GM23338 (cell line): ENCODE results near the gene SNX9. TPM values are rescaled to one million over a fixed set of nuclear protein-coding genes. Genes with fewer than 3 reads are reported as not detected.

Experiments
- ATAC-seq: fragments of 200-7000 bp; cut with Tn5 transposase; 3 replicates; pipeline ENCODE4 v1.9.1; 2020
- DNase-seq: peaks from one replicate; pipeline ENCODE4 v3.0.0-alpha.2; 2015; ENCODE audit warnings: low spot score
- H2AFZ ChIP-seq: fragments of 200-600 bp; sonication (generic); 2 replicates; pipeline ENCODE4 v1.8.0; 2016; ENCODE audit warnings: antibody characterized with exemption, mild to moderate bottlenecking, moderate library complexity
- H3F3A ChIP-seq: fragments of 200-600 bp; sonication (generic); replicated peaks from 2 replicates; pipeline ENCODE4 v1.8.0; 2017; ENCODE audit warnings: antibody characterized with exemption, mixed run types, low read depth
- H3K27ac ChIP-seq: fragments of 200-600 bp; sonication (generic); 2 replicates; pipeline ENCODE4 v1.6.1; 2016; ENCODE audit warnings: low read depth
- H3K27me3 ChIP-seq: fragments of 200-600 bp; sonication (generic); 2 replicates; pipeline ENCODE4 v1.8.0; 2016; ENCODE audit warnings: mild to moderate bottlenecking, mixed run types, moderate library complexity; ENCODE audit not compliant: insufficient read depth
- H3K36me3 ChIP-seq: fragments of 200-600 bp; sonication (generic); 2 replicates; pipeline ENCODE4 v1.8.0; 2016; ENCODE audit warnings: mild to moderate bottlenecking; ENCODE audit not compliant: insufficient read depth
- H3K4me1 ChIP-seq: fragments of 200-600 bp; sonication (generic); 2 replicates; pipeline ENCODE4 v1.8.0; 2016; ENCODE audit warnings: mild to moderate bottlenecking, moderate library complexity; ENCODE audit not compliant: insufficient read depth
- H3K4me2 ChIP-seq: fragments of 200-600 bp; sonication (generic); 2 replicates; pipeline ENCODE4 v1.7.1; 2017; ENCODE audit warnings: mixed run types
- H3K4me3 ChIP-seq: fragments of 200-600 bp; sonication (generic); 2 replicates; pipeline ENCODE4 v1.6.1; 2016; ENCODE audit warnings: mixed run types
- H3K79me2 ChIP-seq: fragments of 200-600 bp; sonication (generic); replicated peaks from 2 replicates; pipeline ENCODE4 v1.8.0; 2017; ENCODE audit warnings: mild to moderate bottlenecking; ENCODE audit not compliant: insufficient read depth
- H3K9me2 ChIP-seq: fragments of 200-600 bp; sonication (generic); 2 replicates; pipeline ENCODE4 v1.8.0; 2017; ENCODE audit not compliant: insufficient read depth
- H4K20me1 ChIP-seq: fragments of 200-600 bp; sonication (generic); replicated peaks from 2 replicates; pipeline ENCODE4 v1.8.0; 2017; ENCODE audit warnings: mild to moderate bottlenecking; ENCODE audit not compliant: insufficient read depth
- H3K27ac Mint-ChIP-seq: 2 replicates; pipeline ENCODE4 v1.8.0; 2020; ENCODE audit warnings: inconsistent platforms, mild to moderate bottlenecking, moderate library complexity, mixed read lengths
- H3K27me3 Mint-ChIP-seq: 3 replicates; pipeline ENCODE4 v1.8.0; 2022; ENCODE audit warnings: low read depth, mild to moderate bottlenecking, moderate library complexity, mixed read lengths, inconsistent platforms; ENCODE audit not compliant: insufficient read depth, poor library complexity
- H3K36me3 Mint-ChIP-seq: 3 replicates; pipeline ENCODE4 v1.8.0; 2021; ENCODE audit warnings: low read depth, mild to moderate bottlenecking, inconsistent platforms, moderate library complexity, mixed read lengths
- H3K4me1 Mint-ChIP-seq: 3 replicates; pipeline ENCODE4 v1.8.0; 2020; ENCODE audit warnings: mild to moderate bottlenecking, inconsistent platforms, mixed read lengths
- H3K4me3 Mint-ChIP-seq: 3 replicates; pipeline ENCODE4 v1.8.0; 2021; ENCODE audit warnings: moderate library complexity, mild to moderate bottlenecking, inconsistent platforms, mixed read lengths
- H3K9me3 Mint-ChIP-seq: 3 replicates; pipeline ENCODE4 v1.8.0; 2020; ENCODE audit warnings: moderate library complexity, mild to moderate bottlenecking, inconsistent platforms, mixed read lengths
- CREB1 ChIP-seq: fragments of 250-450 bp; sonication (Bioruptor Pico); IDR thresholded peaks from 2 replicates; pipeline ENCODE4 v1.5.0; 2020; ENCODE audit warnings: low read depth, mild to moderate bottlenecking, moderate library complexity
- NANOG ChIP-seq: IDR thresholded peaks from 2 replicates; pipeline ENCODE4 v1.6.1; 2016; ENCODE audit warnings: antibody characterized with exemption, borderline replicate concordance
- polyA plus RNA-seq: library from polyadenylated mRNA; unstranded; fragments of >200 nt; fragmentation: Nextera tagmentation; extraction: Ambion mirVana; gene quantifications from 2 replicates; pipeline ENCODE4 v1.2.1, GENCODE V29; 2016
- total RNA-seq: library from RNA; depleted of rRNA; stranded (reverse); fragments of >200 nt; shearing (Covaris generic); gene quantifications from 2 replicates; pipeline ENCODE4 v1.2.3, GENCODE V29; 2014
- TF ChIP-seq, protein P1 (sequence below): IDR thresholded peaks from one replicate; pipeline ENCODE4 v1.6.1; 2018; ENCODE audit warnings: antibody characterized with exemption; ENCODE audit not compliant: unreplicated experiment
- TF ChIP-seq, protein P2 (sequence below): fragments of 250-450 bp; sonication (Bioruptor Pico); IDR thresholded peaks from 2 replicates; pipeline ENCODE4 v1.5.0; 2020; ENCODE audit warnings: mild to moderate bottlenecking, moderate library complexity

Gene SNX9
- total and polyA plus RNA-seq, 2 experiments from 2014 or later: 18.4 to 23.3 TPM

DNA sequence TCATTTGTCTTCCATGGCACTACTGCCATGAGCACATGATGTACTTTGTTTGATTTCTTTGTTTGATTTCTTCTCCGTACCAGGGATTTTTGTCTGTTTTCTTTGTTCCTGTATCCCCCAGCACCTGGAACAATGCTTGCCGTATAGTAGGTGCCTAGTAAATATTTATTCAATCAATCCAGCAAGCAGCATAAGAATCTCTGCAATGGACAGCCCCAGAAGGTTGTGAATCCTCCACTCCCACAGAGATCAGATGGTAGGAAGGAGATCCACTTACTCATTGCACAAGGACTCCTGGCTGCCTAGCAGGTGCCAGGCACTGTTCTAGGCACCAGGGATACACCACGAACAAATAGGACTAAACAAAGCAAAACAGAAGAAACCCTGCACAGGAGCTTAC is 151.9 kb downstream of the SNX9 start:
- Histone ChIP-seq H3K4me1 (no peaks in the 10 kb centered on the region), H2AFZ (0 out of 2 replicates have a peak overlapping the region, but pooled peaks have one; percentile 52), H3K9me2 (no peaks in the 10 kb centered on the region), H3F3A (no peaks in the 10 kb centered on the region), H3K36me3 (no peaks in the 10 kb centered on the region), H3K27ac (no peak overlapping the region), H3K4me2 (no peak overlapping the region), H4K20me1 (no peaks in the 10 kb centered on the region), H3K27me3 (peaks cover 5% of the 10 kb centered on the region), H3K79me2 (no peaks in the 10 kb centered on the region), H3K4me3 (no peak overlapping the region)
- no peaks in the 10 kb centered on the region; the same call in 2 of the 3 replicates for H3K9me3 Mint-ChIP-seq
- peaks cover 12% of the 10 kb centered on the region for H3K4me1 Mint-ChIP-seq
- H3K4me3 Mint-ChIP-seq: no peak overlapping the region
- no peaks in the 10 kb centered on the region; the same call in 2 of the 3 replicates for H3K36me3 Mint-ChIP-seq
- H3K27ac Mint-ChIP-seq: no peak overlapping the region
- H3K27me3 Mint-ChIP-seq: peaks cover 21% of the 10 kb centered on the region
- TF ChIP-seq, protein P1, sequence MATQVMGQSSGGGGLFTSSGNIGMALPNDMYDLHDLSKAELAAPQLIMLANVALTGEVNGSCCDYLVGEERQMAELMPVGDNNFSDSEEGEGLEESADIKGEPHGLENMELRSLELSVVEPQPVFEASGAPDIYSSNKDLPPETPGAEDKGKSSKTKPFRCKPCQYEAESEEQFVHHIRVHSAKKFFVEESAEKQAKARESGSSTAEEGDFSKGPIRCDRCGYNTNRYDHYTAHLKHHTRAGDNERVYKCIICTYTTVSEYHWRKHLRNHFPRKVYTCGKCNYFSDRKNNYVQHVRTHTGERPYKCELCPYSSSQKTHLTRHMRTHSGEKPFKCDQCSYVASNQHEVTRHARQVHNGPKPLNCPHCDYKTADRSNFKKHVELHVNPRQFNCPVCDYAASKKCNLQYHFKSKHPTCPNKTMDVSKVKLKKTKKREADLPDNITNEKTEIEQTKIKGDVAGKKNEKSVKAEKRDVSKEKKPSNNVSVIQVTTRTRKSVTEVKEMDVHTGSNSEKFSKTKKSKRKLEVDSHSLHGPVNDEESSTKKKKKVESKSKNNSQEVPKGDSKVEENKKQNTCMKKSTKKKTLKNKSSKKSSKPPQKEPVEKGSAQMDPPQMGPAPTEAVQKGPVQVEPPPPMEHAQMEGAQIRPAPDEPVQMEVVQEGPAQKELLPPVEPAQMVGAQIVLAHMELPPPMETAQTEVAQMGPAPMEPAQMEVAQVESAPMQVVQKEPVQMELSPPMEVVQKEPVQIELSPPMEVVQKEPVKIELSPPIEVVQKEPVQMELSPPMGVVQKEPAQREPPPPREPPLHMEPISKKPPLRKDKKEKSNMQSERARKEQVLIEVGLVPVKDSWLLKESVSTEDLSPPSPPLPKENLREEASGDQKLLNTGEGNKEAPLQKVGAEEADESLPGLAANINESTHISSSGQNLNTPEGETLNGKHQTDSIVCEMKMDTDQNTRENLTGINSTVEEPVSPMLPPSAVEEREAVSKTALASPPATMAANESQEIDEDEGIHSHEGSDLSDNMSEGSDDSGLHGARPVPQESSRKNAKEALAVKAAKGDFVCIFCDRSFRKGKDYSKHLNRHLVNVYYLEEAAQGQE: no peak
- TF ChIP-seq, protein P2, sequence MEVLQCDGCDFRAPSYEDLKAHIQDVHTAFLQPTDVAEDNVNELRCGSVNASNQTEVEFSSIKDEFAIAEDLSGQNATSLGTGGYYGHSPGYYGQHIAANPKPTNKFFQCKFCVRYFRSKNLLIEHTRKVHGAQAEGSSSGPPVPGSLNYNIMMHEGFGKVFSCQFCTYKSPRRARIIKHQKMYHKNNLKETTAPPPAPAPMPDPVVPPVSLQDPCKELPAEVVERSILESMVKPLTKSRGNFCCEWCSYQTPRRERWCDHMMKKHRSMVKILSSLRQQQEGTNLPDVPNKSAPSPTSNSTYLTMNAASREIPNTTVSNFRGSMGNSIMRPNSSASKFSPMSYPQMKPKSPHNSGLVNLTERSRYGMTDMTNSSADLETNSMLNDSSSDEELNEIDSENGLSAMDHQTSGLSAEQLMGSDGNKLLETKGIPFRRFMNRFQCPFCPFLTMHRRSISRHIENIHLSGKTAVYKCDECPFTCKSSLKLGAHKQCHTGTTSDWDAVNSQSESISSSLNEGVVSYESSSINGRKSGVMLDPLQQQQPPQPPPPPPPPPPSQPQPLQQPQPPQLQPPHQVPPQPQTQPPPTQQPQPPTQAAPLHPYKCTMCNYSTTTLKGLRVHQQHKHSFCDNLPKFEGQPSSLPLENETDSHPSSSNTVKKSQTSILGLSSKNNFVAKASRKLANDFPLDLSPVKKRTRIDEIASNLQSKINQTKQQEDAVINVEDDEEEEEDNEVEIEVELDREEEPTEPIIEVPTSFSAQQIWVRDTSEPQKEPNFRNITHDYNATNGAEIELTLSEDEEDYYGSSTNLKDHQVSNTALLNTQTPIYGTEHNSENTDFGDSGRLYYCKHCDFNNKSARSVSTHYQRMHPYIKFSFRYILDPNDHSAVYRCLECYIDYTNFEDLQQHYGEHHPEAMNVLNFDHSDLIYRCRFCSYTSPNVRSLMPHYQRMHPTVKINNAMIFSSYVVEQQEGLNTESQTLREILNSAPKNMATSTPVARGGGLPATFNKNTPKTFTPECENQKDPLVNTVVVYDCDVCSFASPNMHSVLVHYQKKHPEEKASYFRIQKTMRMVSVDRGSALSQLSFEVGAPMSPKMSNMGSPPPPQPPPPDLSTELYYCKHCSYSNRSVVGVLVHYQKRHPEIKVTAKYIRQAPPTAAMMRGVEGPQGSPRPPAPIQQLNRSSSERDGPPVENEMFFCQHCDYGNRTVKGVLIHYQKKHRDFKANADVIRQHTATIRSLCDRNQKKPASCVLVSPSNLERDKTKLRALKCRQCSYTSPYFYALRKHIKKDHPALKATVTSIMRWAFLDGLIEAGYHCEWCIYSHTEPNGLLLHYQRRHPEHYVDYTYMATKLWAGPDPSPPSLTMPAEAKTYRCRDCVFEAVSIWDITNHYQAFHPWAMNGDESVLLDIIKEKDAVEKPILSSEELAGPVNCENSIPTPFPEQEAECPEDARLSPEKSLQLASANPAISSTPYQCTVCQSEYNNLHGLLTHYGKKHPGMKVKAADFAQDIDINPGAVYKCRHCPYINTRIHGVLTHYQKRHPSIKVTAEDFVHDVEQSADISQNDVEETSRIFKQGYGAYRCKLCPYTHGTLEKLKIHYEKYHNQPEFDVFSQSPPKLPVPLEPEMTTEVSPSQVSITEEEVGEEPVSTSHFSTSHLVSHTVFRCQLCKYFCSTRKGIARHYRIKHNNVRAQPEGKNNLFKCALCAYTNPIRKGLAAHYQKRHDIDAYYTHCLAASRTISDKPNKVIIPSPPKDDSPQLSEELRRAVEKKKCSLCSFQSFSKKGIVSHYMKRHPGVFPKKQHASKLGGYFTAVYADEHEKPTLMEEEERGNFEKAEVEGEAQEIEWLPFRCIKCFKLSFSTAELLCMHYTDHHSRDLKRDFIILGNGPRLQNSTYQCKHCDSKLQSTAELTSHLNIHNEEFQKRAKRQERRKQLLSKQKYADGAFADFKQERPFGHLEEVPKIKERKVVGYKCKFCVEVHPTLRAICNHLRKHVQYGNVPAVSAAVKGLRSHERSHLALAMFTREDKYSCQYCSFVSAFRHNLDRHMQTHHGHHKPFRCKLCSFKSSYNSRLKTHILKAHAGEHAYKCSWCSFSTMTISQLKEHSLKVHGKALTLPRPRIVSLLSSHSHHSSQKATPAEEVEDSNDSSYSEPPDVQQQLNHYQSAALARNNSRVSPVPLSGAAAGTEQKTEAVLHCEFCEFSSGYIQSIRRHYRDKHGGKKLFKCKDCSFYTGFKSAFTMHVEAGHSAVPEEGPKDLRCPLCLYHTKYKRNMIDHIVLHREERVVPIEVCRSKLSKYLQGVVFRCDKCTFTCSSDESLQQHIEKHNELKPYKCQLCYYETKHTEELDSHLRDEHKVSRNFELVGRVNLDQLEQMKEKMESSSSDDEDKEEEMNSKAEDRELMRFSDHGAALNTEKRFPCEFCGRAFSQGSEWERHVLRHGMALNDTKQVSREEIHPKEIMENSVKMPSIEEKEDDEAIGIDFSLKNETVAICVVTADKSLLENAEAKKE (CRISPR knock-in tag): no peak
- no peak for TF ChIP-seq NANOG
- no peak for TF ChIP-seq CREB1
- DNase-seq (no peak), ATAC-seq (no peak)
